BJ (cell line): ENCODE data around the gene LYPD6B. TPM values are rescaled to one million over a fixed set of nuclear protein-coding genes. Genes with fewer than 3 reads are reported as not detected.
A peak's percentile ranks its signal among the peaks of the same experiment; 100 is the strongest.

Source experiments
- CTCF ChIA-PET: fragments of 350-600 bp; formaldehyde crosslinking; extraction: SDS; loops from one replicate; lab custom pipeline; 2021; ENCODE audit warnings: antibody characterized with exemption, inconsistent platforms; lab: Yijun Ruan, JAX
- POLR2A ChIA-PET: fragments of 300-600 bp; sonication (Branson Sonifier 250); formaldehyde crosslinking; extraction: SDS; loops from one replicate; lab custom pipeline; 2021; ENCODE audit warnings: antibody characterized with exemption; lab: Charles Lee
- DNase-seq: peaks from one replicate; pipeline ENCODE4 v3.0.0-alpha.2; 2011; ENCODE audit warnings: low read depth
- H3K27me3 ChIP-seq: 2 replicates; pipeline ENCODE4 v1.6.0; 2011; ENCODE audit warnings: low read length; ENCODE audit not compliant: control insufficient read depth, insufficient read depth
- H3K36me3 ChIP-seq: 2 replicates; pipeline ENCODE4 v1.5.1; 2011; ENCODE audit warnings: low read length; ENCODE audit not compliant: control insufficient read depth, insufficient read depth
- H3K4me3 ChIP-seq: 2 replicates; pipeline ENCODE4 v1.5.1; 2011; ENCODE audit warnings: low read depth, mild to moderate bottlenecking, control low read depth, low read length
- polyA plus RNA-seq: library from polyadenylated mRNA; depleted of rRNA; stranded (reverse); fragments of >200 nt; gene quantifications from 2 replicates; pipeline ENCODE4 v1.2.3, GENCODE V29; 2011
- TF ChIP-seq, protein P1 (sequence below): IDR thresholded peaks from 2 replicates; pipeline ENCODE4 v1.5.1; 2011; ENCODE audit warnings: low read depth, mild to moderate bottlenecking, control low read depth, inconsistent platforms, low read length, moderate library complexity; ENCODE audit not compliant: insufficient read depth

Gene LYPD6B
- polyA plus RNA-seq, 1 experiment, result 19.1 TPM

DNA sequence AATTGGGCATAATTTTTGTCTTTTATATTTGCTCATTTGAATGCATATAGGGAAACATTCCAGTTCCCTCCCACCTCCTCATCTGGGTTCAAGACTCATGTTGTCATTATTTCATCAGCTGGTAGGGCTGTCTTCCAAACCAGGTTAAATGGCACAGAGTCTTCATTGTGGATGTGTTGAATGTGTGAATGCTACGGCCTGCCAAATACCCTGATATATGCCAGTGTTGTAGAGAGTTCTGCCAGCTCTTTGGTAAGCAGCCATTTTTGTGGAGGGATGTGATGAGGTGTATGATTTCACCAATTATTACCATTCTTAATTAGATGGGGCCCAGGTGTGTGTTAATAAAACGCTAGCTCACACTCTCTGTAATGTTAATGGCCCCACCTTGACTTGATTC lies 121.7 kb downstream of the LYPD6B start:
- no peak overlapping the region for H3K4me3 ChIP-seq
- POLR2A ChIA-PET, result no interaction called here
- no peaks in the 10 kb centered on the region for H3K27me3 ChIP-seq
- TF ChIP-seq, protein P1, sequence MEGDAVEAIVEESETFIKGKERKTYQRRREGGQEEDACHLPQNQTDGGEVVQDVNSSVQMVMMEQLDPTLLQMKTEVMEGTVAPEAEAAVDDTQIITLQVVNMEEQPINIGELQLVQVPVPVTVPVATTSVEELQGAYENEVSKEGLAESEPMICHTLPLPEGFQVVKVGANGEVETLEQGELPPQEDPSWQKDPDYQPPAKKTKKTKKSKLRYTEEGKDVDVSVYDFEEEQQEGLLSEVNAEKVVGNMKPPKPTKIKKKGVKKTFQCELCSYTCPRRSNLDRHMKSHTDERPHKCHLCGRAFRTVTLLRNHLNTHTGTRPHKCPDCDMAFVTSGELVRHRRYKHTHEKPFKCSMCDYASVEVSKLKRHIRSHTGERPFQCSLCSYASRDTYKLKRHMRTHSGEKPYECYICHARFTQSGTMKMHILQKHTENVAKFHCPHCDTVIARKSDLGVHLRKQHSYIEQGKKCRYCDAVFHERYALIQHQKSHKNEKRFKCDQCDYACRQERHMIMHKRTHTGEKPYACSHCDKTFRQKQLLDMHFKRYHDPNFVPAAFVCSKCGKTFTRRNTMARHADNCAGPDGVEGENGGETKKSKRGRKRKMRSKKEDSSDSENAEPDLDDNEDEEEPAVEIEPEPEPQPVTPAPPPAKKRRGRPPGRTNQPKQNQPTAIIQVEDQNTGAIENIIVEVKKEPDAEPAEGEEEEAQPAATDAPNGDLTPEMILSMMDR, result no peak
- no peaks in the 10 kb centered on the region for H3K36me3 ChIP-seq
- DNase-seq, result no peak
- CTCF ChIA-PET, result interaction anchor here (0.6 to 1.5 kb wide), 3 partner anchors 13 to 333 kb away, joined by 3 to 5 read pairs (median 4); no protein-coding TSS in a partner anchor

DNA sequence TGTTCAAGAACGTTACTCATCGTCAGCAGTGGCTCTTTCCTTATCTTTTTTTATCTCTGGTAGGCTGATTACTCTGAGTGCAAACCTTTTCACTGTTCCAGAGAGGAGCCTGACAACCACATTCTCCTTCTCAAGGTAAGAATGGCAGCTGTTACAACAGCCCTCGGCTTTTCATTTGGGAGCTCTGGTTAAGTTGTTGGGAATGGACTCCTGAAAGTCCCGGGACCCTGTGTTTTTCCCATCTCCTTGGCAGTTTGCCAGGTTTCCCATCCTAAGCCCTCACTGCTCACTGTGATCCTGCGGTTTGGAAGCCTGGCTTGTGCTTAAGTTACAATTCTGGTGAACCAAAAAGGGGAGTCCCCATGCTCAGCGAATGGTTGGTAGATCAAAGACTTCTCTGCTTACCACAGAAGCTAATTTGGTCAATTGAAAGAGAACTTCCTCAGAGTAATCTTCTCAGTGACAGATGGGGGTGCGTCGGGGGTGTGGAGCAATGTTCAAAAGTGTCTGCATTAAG lies 122.3 kb downstream of the LYPD6B start:
- no peaks in the 10 kb centered on the region for H3K36me3 ChIP-seq
- TF ChIP-seq, protein P1, result no peak
- ChIA-PET POLR2A (interaction anchor here (0.6 kb wide), 1 partner anchor 68 kb away, joined by 3 read pairs; no protein-coding TSS in a partner anchor), CTCF (interaction anchor here (0.7 to 1.5 kb wide), 2 partner anchors 30 to 332 kb away, joined by 4 to 5 read pairs; no protein-coding TSS in a partner anchor)
- no peaks in the 10 kb centered on the region for H3K27me3 ChIP-seq
- H3K4me3 ChIP-seq, result no peak overlapping the region
- no peak for DNase-seq

DNA sequence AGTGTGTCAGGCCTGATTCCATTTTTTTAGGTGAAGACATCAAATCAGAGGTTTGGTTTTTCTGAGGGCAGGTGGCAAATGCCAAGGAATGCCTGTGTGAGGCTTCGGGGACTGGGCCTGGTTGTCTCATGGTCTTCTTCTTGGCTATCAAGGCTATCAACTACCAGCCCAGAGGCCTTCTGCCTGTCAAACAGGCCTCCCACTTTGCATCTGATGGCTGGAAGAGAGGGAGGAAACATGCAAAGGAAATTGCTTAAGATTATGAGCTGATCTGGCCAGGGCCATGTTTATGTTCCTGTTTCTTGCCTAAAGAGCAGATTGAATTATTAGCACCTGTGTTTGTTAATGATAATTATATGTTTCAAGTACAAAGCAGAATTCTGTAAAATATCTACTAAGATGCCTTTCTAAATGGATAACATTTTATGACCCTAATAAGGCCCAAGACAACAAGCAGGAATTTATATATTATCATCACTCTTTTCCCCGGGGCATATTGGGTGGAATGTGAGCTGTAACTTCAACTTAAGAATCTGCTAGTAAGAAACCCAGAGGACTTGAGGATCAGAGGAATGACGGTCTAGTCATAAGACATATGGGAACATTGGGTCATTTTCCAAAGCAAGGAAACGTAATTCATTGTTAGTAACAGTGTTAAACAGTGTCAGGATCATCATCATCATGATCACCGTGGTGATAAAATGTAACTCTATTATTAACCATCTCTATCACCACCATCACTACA lies 123.2 kb downstream of the LYPD6B start:
- H3K27me3 ChIP-seq, result no peaks in the 10 kb centered on the region
- ChIA-PET CTCF (interaction anchor here (1.0 kb wide), 1 partner anchor 9 kb away, joined by 3 read pairs; no protein-coding TSS in a partner anchor), POLR2A (no interaction called here)
- no peak overlapping the region for H3K4me3 ChIP-seq
- TF ChIP-seq, protein P1, result no peak
- H3K36me3 ChIP-seq, result no peaks in the 10 kb centered on the region
- peak; percentile 27 for DNase-seq

DNA sequence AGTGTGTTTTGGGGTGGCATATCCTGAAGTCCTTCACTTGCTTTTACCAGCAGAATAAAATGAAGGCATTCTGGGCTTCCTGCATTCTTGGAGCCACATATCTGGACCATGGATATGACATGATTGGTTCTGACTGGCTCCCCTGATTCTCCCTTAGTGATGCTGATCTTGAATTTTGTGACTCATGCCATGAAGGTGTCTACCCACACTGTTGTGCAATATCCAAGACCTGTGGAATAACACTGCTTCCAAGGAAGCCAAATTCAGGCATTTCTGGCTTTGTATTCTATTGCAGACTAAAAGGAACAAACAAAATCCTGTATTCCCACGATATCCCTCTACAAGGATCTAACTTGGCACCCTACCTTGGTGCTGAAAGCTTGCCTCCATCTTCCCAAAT lies 125.8 kb downstream of the LYPD6B start:
- DNase-seq, result no peak
- CTCF ChIA-PET, result interaction anchor here (1.1 kb wide), 1 partner anchor 8 kb away, joined by 3 read pairs; no protein-coding TSS in a partner anchor

More for the DNA sequence above, 125.8 kb downstream of the LYPD6B start:
- POLR2A ChIA-PET, result interaction anchor here (0.6 kb wide), 1 partner anchor 45 kb away, joined by 5 read pairs; no protein-coding TSS in a partner anchor
- H3K27me3 ChIP-seq, result no peaks in the 10 kb centered on the region
- no peak overlapping the region for H3K4me3 ChIP-seq
- TF ChIP-seq, protein P1, result no peak
- no peaks in the 10 kb centered on the region for H3K36me3 ChIP-seq
